Astrocyte of the spinal cord (primary cell): ENCODE measurements around the gene SPRYD4.
"Not testable (repeated sequence)": the region's sequence is repeated elsewhere in the genome, so short reads cannot be mapped to it uniquely, and the experiment has no call there.

Experiments
- DNase-seq: peaks from one replicate; pipeline ENCODE4 v3.0.0; 2011; ENCODE audit warnings: low read depth, low spot score
- H3K4me3 ChIP-seq: 2 replicates; pipeline ENCODE4 v1.5.1; 2011; ENCODE audit warnings: low read depth, mild to moderate bottlenecking, low read length, moderate library complexity
- CTCF ChIP-seq: IDR thresholded peaks from 2 replicates; pipeline ENCODE4 v1.5.1; 2012; ENCODE audit warnings: low read depth, mild to moderate bottlenecking, low read length, inconsistent platforms
- in situ Hi-C: cut with HindIII; loops from 2 replicates; pipeline ENCODE4 v1.10.0; 2017; ENCODE audit warnings: low sequenced_read_pairs

The SPRYD4 gene

GRCh38 chr12:56434828-56435227 is 33.5 kb upstream of the SPRYD4 start:
- DNase-seq, result no peak
- no peak for TF ChIP-seq CTCF
- no peak overlapping the region for H3K4me3 ChIP-seq
- in situ Hi-C loops, result no loop called here

- TF ChIP-seq CTCF, result no peak
- H3K4me3 ChIP-seq, result no peak overlapping the region
- in situ Hi-C loops, result no loop called here
- no peak for DNase-seq
Observed at GRCh38 chr12:56437430-56438176, 30.8 kb upstream of the SPRYD4 start.

- DNase-seq, in situ Hi-C loops, H3K4me3 ChIP-seq: not testable (repeated sequence)
Observed at GRCh38 chr12:56443208-56443607, 25.2 kb upstream of the SPRYD4 start.

GRCh38 chr12:56448860-56449621 is 19.3 kb upstream of the SPRYD4 start, which contains the start of gene TIMELESS:
Gene TIMELESS (minus strand): TSS chr12:56449426. CDS start chr12:56434170, 15,256 bp downstream.
- DNase-seq, result peak; percentile 92
- H3K4me3 ChIP-seq, result peak within 1 kb of the TSS; percentile 73
- no peak for TF ChIP-seq CTCF
- in situ Hi-C loops, result no loop called here

- no peak for TF ChIP-seq CTCF
- DNase-seq, result no peak
- H3K4me3 ChIP-seq, result peak overlapping the region; percentile 73
- in situ Hi-C loops, result no loop called here
Observed at GRCh38 chr12:56449622-56449984, 18.8 kb upstream of the SPRYD4 start.

GRCh38 chr12:56450241-56450640 is 18.1 kb upstream of the SPRYD4 start:
- DNase-seq, result no peak
- TF ChIP-seq CTCF, result no peak
- no peak overlapping the region for H3K4me3 ChIP-seq
- in situ Hi-C loops, result no loop called here

- TF ChIP-seq CTCF, result no peak
- in situ Hi-C loops, result no loop called here
- no peak for DNase-seq
- H3K4me3 ChIP-seq, result no peak overlapping the region
Observed at GRCh38 chr12:56451147-56451546, 17.2 kb upstream of the SPRYD4 start.
